ENCODE data around the gene GPT2.
"Not testable (repeated sequence)": the region's sequence is repeated elsewhere in the genome, so short reads cannot be mapped to it uniquely, and the experiment has no call there.

Gene GPT2

GRCh38 chr16:46920402-46921068, 36.4 kb downstream of the GPT2 start:
- no peak for DNase-seq (ENCODE audit: low spot score)

DNA sequence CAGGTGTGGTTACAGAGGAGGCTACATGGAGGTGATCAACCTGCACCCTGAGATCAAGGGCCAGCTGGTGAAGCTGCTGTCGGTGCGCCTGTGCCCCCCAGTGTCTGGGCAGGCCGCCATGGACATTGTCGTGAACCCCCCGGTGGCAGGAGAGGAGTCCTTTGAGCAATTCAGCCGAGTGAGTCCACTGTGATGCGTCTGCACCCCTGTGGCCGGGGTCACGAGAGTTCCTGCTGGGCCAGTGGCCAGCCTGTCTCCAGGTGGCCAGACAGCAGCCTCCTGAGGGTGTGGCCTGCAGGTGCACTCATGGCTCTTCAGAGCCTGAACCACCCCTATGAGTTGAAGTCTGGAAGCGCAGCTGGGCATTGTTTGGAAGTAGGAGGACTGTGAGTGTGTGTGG, 38.1 kb downstream of the GPT2 start:
- no peak for DNase-seq (ENCODE audit: low spot score)

DNA sequence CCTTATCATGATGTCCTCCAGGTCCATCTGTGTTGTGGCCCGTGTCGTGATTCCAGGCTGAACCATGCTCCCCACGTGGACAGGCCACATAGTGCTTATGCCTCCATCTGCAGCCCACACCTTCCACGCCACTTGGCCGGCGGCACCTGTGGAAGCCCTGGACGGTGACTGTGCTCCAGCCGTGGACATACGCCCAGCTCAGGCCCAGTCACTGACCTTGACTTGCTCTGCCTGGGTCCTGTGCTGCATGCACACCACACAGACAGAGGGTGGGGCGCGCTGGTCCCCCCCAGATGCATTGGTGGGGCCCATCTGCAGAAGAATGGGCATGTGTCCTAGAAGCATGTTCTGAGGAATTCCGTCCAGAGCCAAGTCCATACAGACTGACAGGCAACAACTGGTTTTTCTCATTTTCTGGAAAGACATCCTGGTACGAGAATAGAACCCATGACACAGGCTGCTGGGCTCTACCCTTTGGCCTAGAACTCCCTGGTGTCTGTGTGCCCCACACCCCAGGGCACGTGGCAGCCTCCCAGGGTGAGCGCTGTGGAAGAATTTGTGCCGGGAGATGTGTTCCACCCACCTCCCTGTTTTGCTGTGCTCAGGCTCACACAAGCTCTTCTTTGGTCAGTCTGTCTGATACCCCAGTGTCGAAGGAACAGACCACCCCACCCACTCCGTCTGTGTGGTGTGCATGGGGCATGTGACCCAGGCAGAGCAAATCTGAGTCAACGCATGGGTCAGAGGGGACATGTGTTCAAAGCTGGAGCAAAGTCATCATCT, 39.5 kb downstream of the GPT2 start:
- DNase-seq (ENCODE audit: low spot score), result no peak

GRCh38 chr16:46924402-46924801, 40.2 kb downstream of the GPT2 start:
- DNase-seq (ENCODE audit: low spot score), result no peak

GRCh38 chr16:46926470-46927225, 42.5 kb downstream of the GPT2 start:
- no peak for DNase-seq (ENCODE audit: low spot score)

DNA sequence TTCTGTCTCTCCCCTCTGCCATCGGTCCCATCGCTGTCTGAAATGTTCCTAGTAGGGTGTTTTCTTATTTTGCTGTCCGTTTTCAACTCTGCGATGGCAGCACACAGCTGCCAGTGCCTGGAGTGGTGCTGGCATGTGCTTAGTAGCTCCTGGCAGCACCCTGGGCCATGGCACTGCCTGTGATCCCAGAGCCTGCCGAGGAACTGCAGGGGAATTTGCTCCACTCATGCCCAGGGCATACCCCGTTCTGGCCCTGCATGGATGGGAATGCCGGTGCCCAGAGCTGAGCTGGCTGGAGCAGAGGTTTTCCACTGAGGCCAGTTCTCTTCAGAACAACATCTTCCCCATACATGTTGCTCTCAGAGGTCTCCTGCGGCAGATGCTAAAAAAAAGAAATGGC, 43.1 kb downstream of the GPT2 start:
- DNase-seq (ENCODE audit: low spot score), result no peak

DNA sequence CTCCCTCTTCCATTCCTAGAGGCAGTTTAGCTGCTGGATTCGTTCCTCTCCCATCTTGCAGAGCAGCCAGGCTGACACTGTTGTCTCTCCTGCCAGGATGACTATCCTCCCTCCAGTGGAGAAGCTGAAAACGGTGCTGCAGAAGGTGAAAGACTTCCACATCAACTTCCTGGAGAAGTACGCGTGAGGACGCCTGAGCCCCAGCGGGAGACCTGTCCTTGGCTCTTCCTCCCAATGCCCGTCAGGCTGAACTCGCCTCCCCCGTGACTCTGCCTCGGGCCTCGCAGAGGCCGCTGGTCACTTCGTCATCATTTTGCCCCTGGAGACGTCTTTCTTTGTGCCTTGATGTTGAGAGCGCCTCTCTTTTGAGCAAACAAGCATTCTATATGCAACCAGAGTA, 44.6 kb downstream of the GPT2 start:
- no peak for DNase-seq (ENCODE audit: low spot score)

DNA sequence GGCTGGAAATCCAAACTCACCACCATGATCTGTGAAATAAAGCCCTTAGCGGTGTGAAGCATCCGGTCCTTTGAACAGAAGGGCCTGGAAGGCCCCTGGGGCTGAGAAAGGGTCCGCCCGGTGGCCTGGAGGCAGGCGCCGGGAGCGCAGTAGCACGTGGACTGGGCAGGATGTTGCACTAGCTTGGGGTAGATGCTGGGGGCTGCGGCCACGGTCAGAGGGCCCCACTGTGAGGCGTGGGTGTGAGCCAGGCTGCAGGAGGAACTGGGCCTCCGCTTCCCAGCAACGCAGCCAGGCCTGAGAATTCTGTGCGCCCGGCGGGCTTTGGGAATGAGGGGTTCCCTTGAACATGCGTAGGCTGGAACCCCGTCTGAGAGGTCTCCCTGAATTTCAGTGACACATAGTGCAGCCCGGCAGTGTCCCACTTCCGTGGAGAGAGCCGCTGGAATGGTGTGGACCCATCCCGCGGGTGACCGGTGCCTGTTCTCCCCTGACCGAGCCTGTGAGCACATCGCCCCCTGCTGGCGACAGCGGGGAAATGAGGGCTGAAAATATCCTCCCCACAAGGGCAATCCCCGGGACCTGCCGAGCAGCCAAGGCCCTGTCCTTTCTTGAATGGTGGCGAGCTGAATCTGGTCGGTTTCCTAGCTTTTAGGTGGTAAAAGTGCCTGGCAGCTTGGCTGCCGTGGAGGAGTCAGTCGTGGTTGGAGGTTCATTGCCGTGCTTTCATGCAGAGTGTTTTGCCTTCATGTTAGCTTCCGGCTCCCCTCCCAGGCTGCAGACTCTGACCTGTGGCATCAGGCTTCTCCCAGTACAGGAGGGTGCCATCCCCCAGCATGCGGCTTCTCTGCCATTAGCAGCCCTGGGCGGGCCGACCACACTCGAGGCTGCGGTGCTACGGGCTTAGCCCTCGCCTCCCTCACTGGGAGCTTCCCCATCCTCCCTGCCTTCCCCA, 45.5 kb downstream of the GPT2 start:
- peak; percentile 57 for DNase-seq (ENCODE audit: low spot score)

DNA sequence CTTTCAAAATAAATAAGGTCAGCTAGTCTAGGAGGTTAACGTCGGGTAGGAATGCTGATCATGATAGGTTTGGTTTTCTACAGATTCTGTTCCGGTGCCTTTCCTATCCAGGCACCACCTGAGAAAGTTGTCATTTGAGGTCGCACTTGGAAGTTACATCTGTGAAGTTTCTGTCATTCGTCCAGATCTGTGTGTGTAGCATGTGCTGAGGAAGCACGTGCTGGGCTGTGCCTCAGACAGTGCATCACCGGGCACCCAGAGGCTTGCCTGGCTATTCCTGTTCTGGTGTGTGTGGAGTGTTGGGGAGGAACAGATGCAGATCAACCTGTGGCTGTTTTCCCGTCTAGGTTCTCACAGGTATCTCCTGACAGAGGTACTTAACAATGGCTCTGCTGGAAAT, 46.7 kb downstream of the GPT2 start:
- no peak for DNase-seq (ENCODE audit: low spot score)

- DNase-seq (ENCODE audit: low spot score), result no peak
Measured at GRCh38 chr16:46932802-46933201, 48.6 kb downstream of the GPT2 start.

DNA sequence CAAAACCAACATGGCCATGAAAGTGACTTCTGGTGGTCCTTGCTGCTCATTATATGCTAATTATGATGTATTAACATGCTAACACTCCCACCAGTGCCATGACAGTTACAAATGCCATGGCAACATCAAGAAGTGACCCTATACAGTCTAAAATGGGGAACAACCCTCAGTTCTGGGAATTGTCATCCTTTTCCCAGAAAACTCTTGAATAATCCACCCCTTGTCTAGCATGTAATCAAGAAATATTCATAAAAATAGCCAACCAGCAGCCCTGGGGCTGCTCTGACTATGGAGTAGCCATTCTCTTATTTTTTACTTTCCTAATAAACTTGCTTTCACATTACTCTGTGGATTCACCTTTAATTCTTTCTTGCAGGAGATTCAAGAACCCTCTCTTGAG, 53.4 kb downstream of the GPT2 start:
- no peak for DNase-seq (ENCODE audit: low spot score)

- not testable (repeated sequence) for DNase-seq (ENCODE audit: low spot score)
Measured at GRCh38 chr16:46944713-46945112, 60.6 kb downstream of the GPT2 start.

GRCh38 chr16:46947900-46948547, 63.9 kb downstream of the GPT2 start:
- DNase-seq (ENCODE audit: low spot score), result peak; percentile 18

DNA sequence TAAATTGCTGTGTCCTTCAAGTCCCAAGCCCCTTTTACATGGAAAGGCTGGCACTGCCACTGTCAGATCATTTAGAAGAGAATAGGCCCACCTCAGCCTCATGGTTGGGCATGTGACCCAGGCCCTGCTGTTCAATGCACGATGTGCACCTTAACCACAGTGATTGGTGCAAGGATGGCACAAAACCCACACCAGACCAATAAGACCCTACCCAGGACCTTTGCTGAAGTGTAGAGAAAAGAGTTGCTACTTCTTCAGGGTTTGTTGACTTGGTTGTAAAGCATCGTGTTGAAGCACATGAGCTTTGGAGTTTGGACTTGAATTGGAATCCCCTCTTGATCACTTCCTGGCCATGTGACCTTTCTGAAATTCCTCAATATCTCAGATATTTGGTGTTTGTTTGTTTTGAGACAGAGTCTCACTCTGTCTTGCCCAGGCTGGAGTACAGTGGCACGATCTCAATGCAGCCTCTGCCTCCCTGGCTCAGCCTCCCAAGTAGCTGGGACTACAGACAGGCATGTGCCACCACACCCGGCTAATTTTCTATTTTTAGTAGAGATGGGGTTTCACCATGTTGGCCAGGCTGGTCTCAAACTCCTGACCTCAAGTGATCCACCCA, 64.5 kb downstream of the GPT2 start:
- DNase-seq (ENCODE audit: low spot score), result no peak

DNA sequence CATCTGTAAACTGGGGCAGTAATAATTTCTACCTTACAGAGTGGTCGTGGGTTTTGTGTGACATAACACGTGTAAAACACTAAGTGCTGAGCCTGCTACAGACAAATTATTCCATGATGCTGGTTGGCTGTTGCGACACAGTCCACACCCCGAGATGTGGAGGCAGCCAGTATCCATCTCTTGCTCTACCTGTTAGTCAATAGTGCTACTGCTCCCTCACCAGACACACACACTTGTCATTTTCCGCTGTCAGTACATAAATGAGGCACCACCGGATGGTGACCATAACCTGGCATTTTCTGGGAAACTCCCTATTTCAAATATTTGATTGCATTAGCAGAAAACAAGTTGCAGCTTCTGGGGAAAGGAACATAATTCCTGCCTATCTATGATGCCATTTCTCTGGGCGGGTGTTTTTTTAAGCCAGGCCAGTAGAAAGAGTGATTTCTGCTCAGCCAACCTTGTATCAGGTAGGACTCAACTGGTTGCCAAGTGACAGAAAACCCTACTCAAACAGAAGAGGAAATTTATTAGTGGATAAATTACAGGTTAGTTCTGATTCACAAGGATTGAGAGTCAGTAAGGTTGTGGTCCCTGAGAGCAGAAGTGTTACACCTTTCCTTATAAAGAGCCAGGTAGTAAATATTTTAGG, 65.2 kb downstream of the GPT2 start:
- DNase-seq (ENCODE audit: low spot score), result no peak

DNA sequence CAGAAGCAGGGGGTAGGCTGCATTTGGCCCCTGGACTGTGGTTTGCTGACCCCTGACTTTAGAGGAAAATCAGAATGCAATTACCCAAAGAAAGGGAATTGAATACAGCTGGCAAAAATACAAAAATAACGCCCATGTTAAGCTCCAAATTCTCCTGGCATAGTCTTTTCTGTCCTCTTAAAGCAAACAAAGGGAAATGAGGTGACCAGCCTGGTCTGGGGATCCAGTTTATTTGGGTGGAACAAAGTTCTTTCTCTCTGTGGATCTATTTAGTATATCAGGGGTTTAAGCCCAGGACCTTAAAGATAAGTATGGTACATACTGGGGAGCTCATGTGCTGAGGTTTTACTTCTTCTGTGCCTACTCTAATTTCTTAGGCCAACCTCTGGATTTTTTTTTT, 65.8 kb downstream of the GPT2 start:
- no peak for DNase-seq (ENCODE audit: low spot score)

- no peak for DNase-seq (ENCODE audit: low spot score)
Measured at GRCh38 chr16:46954562-46954961, 70.4 kb downstream of the GPT2 start.

DNA sequence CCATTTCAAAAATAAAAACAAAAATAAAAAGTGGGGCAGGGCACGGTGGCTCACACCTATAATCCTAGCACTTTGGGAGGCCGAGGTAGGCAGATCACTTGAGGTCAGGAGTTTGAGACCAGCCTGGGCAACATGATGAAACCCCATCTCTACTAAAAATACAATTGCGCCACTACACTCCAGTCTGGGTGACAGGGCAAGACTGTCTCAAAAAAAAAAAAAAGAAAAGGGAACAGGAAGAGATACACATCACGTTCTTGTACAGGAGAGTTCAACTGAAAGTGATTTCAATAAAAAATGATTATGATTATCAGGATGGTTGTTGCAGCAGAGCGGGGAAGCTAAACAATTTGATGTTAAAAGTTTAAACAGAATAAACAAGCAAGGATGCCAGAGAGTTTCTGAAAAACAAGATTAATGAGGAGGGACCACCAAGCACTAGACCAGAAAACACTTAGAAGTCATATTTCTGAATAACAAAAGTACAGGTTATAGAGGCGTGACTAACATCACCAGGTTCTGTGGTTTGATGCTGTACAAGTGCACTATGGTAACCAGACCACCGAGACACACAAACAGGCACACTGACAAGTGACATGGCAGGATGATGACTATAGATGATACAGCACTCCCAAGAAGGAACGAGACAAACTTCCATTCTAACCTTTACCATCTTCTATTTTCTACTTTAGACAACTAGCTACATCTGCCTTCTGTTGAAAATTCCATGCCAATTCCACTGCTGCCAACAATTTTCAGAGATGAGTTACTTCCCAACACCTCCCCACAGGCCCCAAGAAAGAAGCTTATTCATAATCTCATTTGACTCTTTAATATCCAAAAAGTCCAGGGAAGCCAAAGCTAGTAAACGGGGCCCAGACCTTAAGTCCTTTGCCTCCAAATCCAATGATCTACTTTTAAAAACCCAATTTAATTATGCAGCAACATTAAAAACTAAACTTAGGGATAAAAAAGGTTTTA, 77.5 kb downstream of the GPT2 start:
- no peak for DNase-seq (ENCODE audit: low spot score)

GRCh38 chr16:46962629-46963028, 78.5 kb downstream of the GPT2 start:
- no peak for DNase-seq (ENCODE audit: low spot score)

All from hematopoietic multipotent progenitor cell treated with erythropoietin and hydrocortisone succinate and interleukin-3 and kit ligand, for 15 days (in vitro differentiated cells).